OCI-LY3 (cell line): Measurements from ENCODE around the gene PRM1.

Experiments used
- H2AFZ ChIP-seq: fragments of 200-600, 300-600 bp; shearing (Covaris generic); 2 replicates; pipeline ENCODE4 v1.6.0; 2014; ENCODE audit warnings: antibody characterized with exemption, low read depth, low read length
- H3K27ac ChIP-seq: fragments of 200-600, 300-600 bp; sonication (generic); 2 replicates; pipeline ENCODE4 v1.5.1; 2014; ENCODE audit warnings: mild to moderate bottlenecking, low read length, moderate library complexity, mixed read lengths
- H3K27me3 ChIP-seq: fragments of 200-600, 300-600 bp; sonication (generic); 2 replicates; pipeline ENCODE4 v1.6.1; 2014; ENCODE audit warnings: low read depth, low read length, mixed read lengths
- H3K36me3 ChIP-seq: fragments of 200-600, 300-600 bp; sonication (generic); replicated peaks from 2 replicates; pipeline ENCODE3; 2014; ENCODE audit warnings: low read depth, low read length, mixed read lengths
- H3K4me1 ChIP-seq: fragments of 300-600, 200-600 bp; sonication (generic); 2 replicates; pipeline ENCODE4 v1.6.1; 2014; ENCODE audit warnings: low read length, mixed read lengths
- H3K4me2 ChIP-seq: fragments of 200-600, 300-600 bp; sonication (generic); 2 replicates; pipeline ENCODE4 v1.6.1; 2014; ENCODE audit warnings: low read length, mixed read lengths
- H3K4me3 ChIP-seq: fragments of 300-600, 200-600 bp; sonication (generic); 2 replicates; pipeline ENCODE4 v1.5.1; 2014; ENCODE audit warnings: antibody characterized with exemption, mild to moderate bottlenecking, low read length, moderate library complexity
- H3K79me2 ChIP-seq: fragments of 300-600, 200-600 bp; shearing (Covaris generic); 2 replicates; pipeline ENCODE4 v1.6.1; 2014; ENCODE audit warnings: mild to moderate bottlenecking, low read length, mixed read lengths
- H3K9ac ChIP-seq: fragments of 300-600, 200-600 bp; shearing (Covaris generic); 2 replicates; pipeline ENCODE4 v1.6.0; 2014; ENCODE audit warnings: mild to moderate bottlenecking, low read length, moderate library complexity
- H3K9me3 ChIP-seq: fragments of 200-600, 300-600 bp; shearing (Covaris generic); 2 replicates; pipeline ENCODE4 v1.6.1; 2014; ENCODE audit warnings: low read length, mixed read lengths; ENCODE audit not compliant: insufficient read depth
- H4K20me1 ChIP-seq: fragments of 200-600, 300-600 bp; sonication (generic); 2 replicates; pipeline ENCODE4 v1.6.1; 2016; ENCODE audit warnings: low read length, mixed read lengths; ENCODE audit not compliant: insufficient read depth
- CTCF ChIP-seq: fragments of 200-600, 300-600 bp; sonication (generic); IDR thresholded peaks from 2 replicates; pipeline ENCODE4 v1.5.1; 2014; ENCODE audit warnings: antibody characterized with exemption, low read length, low read depth
- EZH2phosphoT487 ChIP-seq: fragments of 200-600 bp; shearing (Covaris generic); IDR thresholded peaks from 2 replicates; pipeline ENCODE4 v1.6.1; 2018; ENCODE audit warnings: antibody characterized with exemption, mixed run types, low read depth

PRM1 gene

GRCh38 chr16:11245988-11246387 is 35.1 kb downstream of the PRM1 start:
- no peaks in the 10 kb centered on the region for H4K20me1 ChIP-seq
- H3K4me2 ChIP-seq, result peak overlapping the region; percentile 51
- H3K27me3 ChIP-seq, result no peaks in the 10 kb centered on the region
- H3K27ac ChIP-seq, result no peak overlapping the region
- H3K79me2 ChIP-seq, result no peaks in the 10 kb centered on the region
- H3K4me1 ChIP-seq, result peaks cover 45% of the 10 kb centered on the region
- H3K9me3 ChIP-seq, result no peaks in the 10 kb centered on the region
- no peaks in the 10 kb centered on the region for H3K36me3 ChIP-seq
- TF ChIP-seq CTCF (no peak), EZH2phosphoT487 (no peak)
- H2AFZ ChIP-seq, result no peak overlapping the region
- H3K4me3 ChIP-seq, result no peak overlapping the region
- no peak overlapping the region for H3K9ac ChIP-seq

GRCh38 chr16:11245222-11245737 is 35.9 kb downstream of the PRM1 start:
- no peak overlapping the region for H3K27ac ChIP-seq
- H3K36me3 ChIP-seq, result no peaks in the 10 kb centered on the region
- no peak overlapping the region for H3K4me2 ChIP-seq
- no peak overlapping the region for H2AFZ ChIP-seq
- H3K79me2 ChIP-seq, result no peaks in the 10 kb centered on the region
- H3K4me3 ChIP-seq, result no peak overlapping the region
- H3K9ac ChIP-seq, result no peak overlapping the region
- no peaks in the 10 kb centered on the region for H3K9me3 ChIP-seq
- peaks cover 45% of the 10 kb centered on the region for H3K4me1 ChIP-seq
- TF ChIP-seq CTCF (no peak), EZH2phosphoT487 (no peak)
- no peaks in the 10 kb centered on the region for H4K20me1 ChIP-seq
- no peaks in the 10 kb centered on the region for H3K27me3 ChIP-seq

GRCh38 chr16:11242658-11243057 is 38.5 kb downstream of the PRM1 start:
- H3K36me3 ChIP-seq, result no peaks in the 10 kb centered on the region
- H3K4me1 ChIP-seq, result peaks cover 36% of the 10 kb centered on the region
- H3K27me3 ChIP-seq, result no peaks in the 10 kb centered on the region
- H2AFZ ChIP-seq, result no peak overlapping the region
- no peaks in the 10 kb centered on the region for H3K79me2 ChIP-seq
- no peaks in the 10 kb centered on the region for H3K9me3 ChIP-seq
- no peak overlapping the region for H3K27ac ChIP-seq
- H3K9ac ChIP-seq, result no peak overlapping the region
- no peak overlapping the region for H3K4me3 ChIP-seq
- TF ChIP-seq EZH2phosphoT487, result no peak
- TF ChIP-seq CTCF, result no peak
- no peaks in the 10 kb centered on the region for H4K20me1 ChIP-seq
- no peak overlapping the region for H3K4me2 ChIP-seq

- Histone ChIP-seq H3K36me3 (no peaks in the 10 kb centered on the region), H3K4me1 (peaks cover 32% of the 10 kb centered on the region), H3K27me3 (no peaks in the 10 kb centered on the region), H3K9me3 (no peaks in the 10 kb centered on the region), H3K79me2 (no peaks in the 10 kb centered on the region), H3K4me3 (no peak overlapping the region), H4K20me1 (no peaks in the 10 kb centered on the region), H3K4me2 (no peak overlapping the region), H3K27ac (no peak overlapping the region), H3K9ac (no peak overlapping the region), H2AFZ (no peak overlapping the region)
- TF ChIP-seq CTCF, result no peak
- no peak for TF ChIP-seq EZH2phosphoT487
Measured at GRCh38 chr16:11241480-11242204, 39.5 kb downstream of the PRM1 start.
